Frontal cortex (tissue), 4 donors: Measurements from ENCODE around the gene SIGLEC12. TPM values are rescaled to one million over a fixed set of nuclear protein-coding genes. Genes with fewer than 3 reads are reported as not detected.
"Not testable (repeated sequence)": the region's sequence is repeated elsewhere in the genome, so short reads cannot be mapped to it uniquely, and the experiment has no call there.

Experiments
- DNase-seq, 2 donors: peaks; one replicate each; pipeline ENCODE4 v3.0.0; 2012; ENCODE audit warnings: low spot score in 2 of 2
- FAIRE-seq: peaks from 2 replicates; lab custom pipeline; 2012; peaks lifted over from hg19 to GRCh38; lab: Jason Lieb, UNC
- total RNA-seq: library from RNA; depleted of rRNA; stranded (reverse); fragments of >200 nt; gene quantifications from one replicate; pipeline ENCODE4 v1.2.3, GENCODE V29; 2014
- donor health status: control.
- donor health status: control.
- donor health status: control.

Gene SIGLEC12
- total RNA-seq, 1 donor from 2014 or later = not detected

DNA sequence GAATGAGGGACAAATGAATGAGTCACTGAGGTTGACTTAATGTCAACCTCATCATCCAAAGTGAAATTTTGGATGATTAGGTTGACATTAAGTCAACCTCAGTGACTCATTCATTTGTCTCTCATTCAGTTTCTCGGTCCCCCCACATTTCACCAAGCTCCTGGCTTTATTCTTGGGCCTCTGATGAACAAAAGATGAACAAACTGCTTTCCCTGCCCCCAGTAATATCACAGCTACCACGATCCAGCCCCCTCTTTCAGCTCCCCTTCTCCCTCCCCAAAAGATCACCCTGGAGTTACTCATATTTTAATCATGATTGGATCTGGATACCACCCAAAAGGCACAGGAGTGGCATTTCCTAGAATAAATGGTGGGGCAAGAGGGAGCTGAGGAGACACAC lies 12.5 kb downstream of the SIGLEC12 start:
- FAIRE-seq (no peak), DNase-seq (no peak)

DNA sequence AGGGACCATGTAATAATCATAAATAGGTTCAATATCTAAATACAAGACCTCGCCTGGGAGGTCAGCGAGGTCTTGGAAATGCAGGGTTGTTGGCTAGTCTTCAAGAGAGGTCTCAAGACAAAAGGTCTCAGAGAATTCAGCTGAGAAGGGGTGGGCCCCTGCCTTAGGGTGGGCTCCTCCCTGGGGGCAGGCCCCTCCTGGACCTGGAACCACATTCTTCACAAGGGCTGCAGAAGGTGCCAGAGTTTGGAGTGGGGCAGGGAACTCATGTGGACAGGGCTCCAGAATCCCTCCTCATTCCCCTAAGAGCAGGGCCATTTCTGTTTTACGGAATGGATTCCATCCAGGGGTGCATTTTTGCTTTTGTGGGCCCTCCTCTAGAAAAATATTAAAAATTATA lies 13.1 kb downstream of the SIGLEC12 start:
- FAIRE-seq = no peak

DNA sequence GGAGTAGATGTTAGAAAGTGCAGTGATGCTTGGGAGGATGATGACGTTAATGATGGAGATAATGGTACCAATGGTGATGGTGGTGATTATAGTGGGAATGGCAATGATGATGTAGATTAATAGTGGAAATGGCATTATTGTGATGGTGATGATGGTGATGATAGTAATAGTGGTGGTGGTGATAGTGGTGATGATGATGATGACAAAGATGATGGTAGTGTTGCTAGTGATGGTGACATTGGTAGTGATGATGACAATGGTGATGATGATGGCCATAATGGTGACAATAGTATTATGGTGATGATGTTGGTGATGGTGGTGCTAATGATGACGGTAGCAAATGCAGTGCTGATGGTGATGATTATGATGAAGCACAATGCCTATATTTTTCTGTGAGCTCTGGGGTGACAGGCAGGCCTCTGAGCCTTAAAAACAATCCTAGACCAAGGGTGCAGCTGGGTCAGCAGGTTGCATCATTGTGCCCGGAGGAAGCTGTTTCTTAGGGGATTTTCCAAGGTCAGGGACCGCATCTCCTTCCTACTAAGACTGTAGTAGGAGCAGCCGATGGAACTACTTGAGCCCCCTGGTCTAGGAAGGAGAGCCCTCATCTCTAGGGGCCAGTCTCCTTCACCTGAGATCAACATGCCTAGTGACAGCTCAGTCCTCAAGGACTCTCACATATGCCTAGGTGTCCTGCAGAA lies 15.5 kb downstream of the SIGLEC12 start:
- FAIRE-seq (no peak), DNase-seq (no peak)

More for the DNA sequence above, 13.1 kb downstream of the SIGLEC12 start:
- no peak for DNase-seq

DNA sequence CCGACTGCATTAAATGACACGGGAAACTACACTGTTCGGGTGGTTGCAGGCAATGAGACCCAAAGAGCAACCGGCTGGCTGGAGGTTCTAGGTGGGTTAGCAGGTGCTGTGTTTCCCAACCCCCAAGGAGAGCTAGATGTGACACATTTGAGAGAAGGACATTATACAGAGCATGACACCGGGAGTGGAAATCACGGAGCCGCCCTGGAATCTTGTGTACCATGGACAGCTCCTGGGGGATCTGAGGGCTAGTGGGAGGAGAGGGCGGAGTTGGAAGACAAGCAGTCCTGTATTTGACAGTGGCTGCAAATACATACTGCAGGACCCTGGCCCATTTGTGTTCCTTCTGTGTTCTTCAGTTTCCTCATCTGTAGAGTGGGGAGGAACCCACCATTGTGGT lies 21.0 kb downstream of the SIGLEC12 start:
- DNase-seq = no peak
- no peak for FAIRE-seq

DNA sequence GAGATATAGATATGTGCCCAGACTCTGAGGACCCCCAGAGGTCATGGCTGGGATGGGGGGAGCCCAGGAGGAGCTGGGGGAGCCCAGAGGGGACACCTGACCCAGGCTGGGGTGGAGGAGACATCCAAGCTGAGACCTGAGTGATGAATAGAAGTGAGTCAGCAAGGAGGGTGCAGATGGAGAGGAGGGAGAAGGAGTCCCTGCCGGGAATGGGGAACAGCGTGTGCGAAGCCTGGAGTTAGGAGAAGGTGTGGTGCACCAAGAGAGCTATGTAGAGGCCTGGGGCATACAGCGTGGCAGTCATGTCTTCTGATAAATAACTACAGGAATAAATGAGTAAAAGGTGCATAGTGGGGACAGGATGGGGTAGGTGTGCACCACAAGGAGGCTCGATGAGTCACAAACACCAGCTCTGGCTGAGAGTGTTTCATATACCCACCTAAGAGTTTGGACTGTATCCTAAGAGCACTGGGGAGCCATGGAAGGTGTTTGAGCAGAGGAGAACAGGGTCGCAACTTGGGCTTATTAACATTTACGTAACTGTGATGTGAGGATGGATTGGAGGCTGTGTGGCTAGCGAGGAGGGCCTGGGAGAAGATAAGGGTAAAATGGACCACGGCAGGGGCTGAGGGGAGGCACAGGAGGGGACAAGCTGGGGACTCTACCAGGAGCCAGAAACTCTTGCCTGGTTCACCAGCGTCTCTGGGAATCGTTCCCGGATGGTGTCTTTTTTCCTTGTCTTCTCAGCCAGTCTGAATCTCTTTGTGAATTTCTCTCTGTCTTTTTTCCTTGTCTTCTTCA lies 21.9 kb downstream of the SIGLEC12 start:
- DNase-seq (no peak), FAIRE-seq (no peak)

DNA sequence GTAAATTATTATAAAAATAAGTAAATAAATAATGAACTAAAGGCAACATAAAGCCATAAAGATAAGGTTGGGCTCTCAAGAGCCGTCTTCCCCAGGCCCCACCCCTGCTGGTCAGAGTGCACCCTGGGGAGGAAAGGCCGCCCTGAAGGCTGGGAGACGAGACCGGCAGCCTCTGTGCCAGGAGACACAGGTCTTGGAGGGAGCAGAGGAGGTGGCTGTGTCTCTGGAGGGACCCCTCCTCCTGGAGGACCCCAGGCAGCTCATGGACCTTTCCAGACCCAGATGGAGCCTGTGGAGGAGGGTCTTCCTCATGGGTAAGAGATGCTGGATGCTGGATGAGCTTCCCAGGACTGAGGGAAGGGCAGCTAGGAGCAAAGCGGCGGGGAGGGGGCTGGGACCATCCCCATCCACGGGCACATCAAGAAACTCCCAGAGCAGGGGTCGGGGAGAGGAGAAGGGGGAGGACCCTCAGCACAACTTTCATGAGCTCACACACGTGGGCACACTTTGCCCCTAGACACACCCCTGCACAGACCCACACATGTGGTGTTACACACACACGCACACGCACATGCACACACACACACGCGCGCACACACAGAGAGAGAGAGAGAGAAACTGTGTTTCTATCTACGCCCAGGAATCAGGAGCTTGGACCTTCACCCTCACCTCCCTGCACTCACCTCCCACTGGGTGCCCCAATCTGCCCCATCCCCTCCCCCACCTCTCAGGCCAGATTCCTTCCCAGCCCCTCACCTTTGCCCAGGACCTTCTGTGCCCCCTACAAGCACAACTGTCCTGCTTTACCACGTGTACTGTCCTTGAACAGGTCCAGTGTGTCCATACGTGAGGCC lies 23.0 kb downstream of the SIGLEC12 start, which contains the start of gene CEACAM18:
CEACAM18 (plus strand) TSS at position 159 of the 854 bp plus-strand sequence.
- no peak for DNase-seq
- no peak for FAIRE-seq

DNA sequence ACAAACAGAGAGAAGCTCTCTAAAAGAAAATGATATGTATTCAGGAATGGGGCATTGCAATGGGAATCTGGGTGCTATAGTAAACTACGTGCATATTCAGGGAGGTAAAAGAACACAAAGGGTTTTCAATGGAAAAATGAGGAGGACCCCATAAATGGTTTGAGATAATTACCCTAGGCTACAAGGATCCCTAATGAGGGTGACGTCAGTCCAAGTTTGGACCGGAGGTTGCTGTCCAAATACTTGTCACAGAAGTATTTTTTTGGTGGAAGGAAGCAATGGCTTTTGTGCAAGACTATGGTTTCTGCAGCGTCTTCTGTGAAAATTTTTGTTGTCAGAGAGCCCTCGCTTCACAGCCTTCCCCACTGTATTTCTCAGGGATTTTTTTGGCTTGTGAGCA lies 24.3 kb downstream of the SIGLEC12 start:
- no peak for DNase-seq
- FAIRE-seq = no peak

DNA sequence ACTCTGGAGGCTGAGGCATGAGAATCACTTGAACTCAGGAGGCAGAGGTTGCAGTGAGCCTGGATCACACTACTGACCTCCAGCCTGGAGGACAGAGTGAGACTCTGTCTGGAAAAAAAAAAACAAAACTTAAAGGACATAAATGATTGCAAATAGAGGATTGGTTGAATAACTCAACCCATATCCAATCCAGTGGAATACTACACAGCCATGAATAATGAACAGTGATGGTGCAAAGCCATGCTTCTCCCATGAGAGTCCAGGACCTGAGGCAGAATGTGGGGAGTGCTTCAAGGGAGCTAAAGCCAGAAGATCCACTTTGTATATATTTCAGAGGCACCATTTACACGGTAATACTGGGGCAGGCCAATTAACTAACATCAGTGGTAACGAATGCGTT lies 25.4 kb downstream of the SIGLEC12 start:
- no peak for DNase-seq
- no peak for FAIRE-seq

DNA sequence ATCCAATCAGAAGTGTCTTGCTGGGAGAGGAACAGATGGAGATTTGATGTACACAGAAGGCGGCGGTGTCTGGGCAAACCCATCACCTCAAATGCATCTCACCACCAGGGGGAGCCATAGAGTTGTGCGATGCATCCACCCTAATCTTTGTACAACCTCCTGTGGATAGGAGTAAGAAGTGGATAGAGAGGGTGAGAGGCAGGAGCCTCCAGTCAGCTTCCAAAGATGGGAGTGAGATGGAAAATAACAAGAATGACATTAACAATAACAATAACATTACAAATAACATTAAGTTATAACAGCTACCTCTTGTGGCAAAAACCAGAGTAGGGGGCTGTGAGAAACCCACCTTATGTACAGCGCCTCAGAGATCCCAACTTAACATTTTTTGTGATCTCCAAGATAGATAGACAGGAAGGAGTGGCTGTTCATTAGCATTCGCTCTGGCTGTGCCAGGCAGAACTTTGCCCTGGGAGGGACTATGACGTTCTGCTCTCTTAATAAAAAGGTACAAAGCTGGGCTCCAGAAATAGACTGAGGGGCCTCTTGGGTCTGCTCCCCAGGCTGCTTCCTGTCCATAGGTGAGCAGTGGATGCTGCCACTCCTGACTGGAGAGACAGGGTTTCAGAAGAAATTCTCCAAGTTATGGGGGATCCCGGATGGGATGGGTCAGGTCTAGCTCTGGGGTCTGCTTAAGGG lies 28.4 kb downstream of the SIGLEC12 start:
- FAIRE-seq (no peak), DNase-seq (peak; percentile 38 to 50)

DNA sequence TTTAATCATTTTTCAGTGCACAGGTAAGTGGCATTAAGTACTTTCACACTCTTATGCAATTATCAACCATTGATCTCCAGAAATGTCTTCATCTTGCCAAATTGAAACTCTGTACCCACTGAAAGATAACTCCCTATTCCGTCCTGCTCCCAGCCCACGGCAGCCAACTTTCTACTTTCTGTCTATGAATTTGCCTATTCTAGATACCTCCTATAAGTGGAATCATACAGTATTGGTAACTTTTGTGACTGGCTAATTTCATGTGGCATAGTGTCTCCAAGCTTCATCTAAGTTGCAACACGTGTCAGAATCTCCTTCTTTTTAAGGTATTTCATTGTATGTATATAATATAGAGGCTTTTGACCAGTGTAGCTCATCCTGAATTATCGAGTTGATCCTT lies 29.0 kb downstream of the SIGLEC12 start:
- FAIRE-seq (no peak), DNase-seq (no peak)

DNA sequence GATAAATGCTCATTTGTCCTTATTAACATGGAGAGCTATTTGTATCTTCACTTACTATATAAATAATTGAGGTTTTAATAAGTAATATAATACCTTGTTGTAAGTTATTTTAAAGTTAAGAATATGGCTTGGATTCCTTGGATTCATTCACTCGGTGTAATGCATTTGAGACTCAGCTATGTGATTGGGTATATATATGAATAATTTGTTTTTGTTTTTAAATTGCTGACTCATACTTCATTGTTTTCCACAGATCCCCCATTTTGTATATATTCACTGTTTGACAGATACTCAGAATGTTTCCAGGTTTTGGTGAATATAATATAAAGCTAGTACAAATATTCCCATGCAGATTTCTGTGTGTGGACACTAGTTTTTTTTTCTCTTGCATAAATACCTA lies 30.1 kb downstream of the SIGLEC12 start:
- no peak for FAIRE-seq
- no peak for DNase-seq

DNA sequence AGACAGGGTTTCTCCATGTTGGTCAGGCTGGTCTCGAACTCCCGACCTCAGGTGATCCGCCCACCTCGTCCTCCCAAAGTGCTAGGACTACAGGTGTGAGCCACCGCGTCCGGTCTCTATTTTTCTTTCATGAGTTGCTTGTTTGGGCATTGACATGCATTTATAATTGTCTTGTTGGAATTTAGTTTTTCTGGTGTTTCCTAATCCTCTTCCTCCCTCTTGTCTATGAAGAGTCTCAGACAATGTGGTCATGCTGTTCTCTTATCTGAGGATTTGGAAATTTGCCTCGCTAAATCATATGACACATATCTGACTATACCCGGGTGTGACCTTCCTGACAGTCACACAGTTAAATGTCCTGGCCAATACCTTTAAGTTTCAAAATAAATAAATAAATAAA lies 30.6 kb downstream of the SIGLEC12 start:
- DNase-seq (no peak), FAIRE-seq (no peak)

DNA sequence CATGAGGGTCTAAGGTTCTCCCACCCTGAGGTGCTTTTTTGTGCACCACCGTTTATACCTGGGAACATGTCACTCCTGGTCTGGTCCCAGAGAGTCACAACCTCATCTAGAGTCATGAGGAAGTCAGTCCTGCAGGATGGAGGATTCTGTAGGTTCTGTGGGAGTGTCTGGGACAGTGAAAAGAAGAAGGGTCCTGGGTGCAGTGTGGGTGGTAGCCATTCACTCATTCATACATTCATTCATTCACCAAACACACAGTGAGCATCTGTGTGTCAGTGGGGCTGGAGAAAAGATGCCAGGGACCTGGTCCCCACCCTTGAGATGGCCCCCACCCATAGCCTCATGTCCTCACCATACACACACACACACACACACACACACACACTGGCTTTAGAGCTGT lies 32.0 kb downstream of the SIGLEC12 start:
- FAIRE-seq (no peak), DNase-seq (no peak)

DNA sequence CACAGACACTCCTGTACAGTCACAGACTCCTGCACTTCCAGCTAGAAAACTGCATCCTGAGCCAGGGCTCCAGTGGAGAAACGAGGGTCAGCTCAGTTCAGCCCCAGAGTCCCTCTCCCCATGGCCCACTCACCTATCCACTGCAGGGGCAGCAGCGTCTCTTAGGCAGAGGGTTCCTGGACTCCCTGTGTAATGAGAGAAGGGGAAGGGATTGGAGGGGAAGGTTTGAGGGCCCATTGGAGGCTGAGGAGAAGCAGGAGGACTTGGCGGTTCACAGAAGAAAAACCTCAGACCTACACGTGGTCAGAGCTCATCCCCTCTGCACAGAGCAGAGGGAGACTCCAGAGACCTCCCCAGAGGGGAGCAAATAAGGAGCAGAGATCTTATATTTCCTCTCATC lies 32.4 kb downstream of the SIGLEC12 start:
- FAIRE-seq = no peak

DNA sequence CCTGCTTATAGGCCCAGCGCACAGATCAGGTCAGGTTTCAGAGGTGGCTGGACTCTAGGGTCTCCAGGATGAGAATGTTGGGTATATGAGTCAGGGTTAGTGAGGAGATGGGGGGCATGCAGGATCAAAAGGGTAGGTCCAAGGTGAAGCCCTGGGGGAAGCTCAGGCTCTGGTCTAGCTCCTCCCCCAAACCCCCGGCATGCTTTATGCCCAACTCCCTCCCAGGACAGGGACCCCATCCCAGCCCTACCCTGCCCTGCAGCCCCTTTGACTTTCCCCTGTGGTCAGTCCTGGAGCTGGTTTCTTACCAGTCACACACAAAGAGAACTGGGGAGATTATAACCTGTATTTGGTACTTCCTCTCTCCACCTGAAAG lies 33.1 kb downstream of the SIGLEC12 start:
- FAIRE-seq = no peak

More for the DNA sequence above, 32.4 kb downstream of the SIGLEC12 start:
- DNase-seq = no peak

DNA sequence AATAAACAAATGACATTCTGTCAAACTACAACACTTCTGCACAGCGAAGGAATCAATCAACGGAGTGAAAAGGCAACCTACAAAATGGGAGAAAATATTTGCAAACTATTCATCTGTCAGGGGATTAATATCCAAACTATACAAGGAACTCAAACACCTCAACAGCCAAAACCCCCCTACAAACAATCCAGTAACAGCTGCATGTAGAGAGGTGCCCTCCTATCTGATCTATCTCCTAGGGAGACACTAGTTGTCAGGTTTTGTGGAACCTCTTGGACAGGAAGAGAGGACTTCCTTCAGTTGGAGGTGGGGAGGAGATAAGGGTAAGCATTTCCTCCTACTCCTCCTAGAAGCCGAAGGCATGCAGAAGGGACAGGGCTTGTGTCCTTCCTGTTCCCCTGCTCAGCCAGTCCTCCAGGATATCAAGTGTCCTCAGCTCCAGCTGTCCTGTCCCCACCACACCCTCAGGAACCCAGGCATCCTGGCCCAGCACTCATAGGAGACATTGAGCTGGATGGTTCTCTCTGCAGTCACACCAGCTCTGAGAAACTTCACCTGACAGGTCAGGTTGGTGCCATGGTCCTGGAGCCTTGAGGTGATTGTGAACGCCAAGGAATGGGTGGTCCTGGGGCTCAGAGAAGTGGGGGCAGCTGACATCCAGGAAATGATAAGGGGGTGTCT lies 33.6 kb downstream of the SIGLEC12 start:
- FAIRE-seq (no peak), DNase-seq (no peak)

More for the DNA sequence above, 33.1 kb downstream of the SIGLEC12 start:
- DNase-seq = no peak

DNA sequence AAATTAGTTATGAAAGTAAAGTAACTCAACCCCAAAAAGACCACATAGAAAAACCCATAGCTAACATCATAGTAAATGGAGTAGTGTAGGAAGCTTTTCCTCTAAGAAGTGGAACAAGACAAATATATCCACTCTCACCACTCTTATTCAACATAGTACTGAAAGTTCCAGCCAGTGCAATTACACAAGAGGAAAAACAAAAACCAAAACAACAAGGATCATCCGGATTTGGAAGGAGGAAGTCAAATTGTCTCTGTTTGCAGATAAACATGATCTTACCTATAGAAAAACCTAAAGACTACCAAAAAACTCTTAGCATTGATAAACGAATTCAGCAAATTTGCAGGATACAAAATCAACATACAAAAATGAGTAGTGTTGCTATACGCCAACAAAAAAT lies 34.9 kb downstream of the SIGLEC12 start:
- FAIRE-seq = no peak
- no peak for DNase-seq

DNA sequence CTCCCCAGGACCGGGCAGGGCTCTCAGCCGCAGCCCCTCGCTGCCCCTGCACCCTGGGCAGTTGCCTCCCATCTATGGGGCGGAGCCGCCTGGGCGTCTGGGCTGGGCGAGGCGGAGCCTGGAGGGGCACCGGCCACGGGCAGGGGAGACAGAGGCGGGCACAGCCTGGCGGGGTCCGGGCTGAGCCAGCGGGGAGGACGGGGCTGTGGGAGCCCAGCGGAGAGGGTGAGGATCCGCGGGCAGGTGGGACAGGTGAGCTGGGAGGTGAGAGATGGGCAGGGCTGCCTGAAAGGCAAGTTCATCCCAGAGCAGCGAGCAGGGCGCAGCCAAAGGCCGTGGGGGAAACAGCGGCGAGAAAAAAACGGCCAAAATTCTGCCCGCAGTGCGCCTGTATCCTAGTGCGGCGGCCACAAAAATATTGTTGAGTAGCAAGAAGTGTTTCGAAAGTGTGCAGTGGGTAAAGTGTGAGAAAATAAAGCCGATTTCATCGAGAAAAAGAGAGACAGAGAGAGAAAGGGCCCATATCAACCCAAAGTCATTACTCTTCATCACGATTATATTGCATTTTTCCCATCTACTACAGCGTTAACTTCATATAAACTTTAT lies 37.5 kb downstream of the SIGLEC12 start:
- not testable (repeated sequence) for FAIRE-seq

DNA sequence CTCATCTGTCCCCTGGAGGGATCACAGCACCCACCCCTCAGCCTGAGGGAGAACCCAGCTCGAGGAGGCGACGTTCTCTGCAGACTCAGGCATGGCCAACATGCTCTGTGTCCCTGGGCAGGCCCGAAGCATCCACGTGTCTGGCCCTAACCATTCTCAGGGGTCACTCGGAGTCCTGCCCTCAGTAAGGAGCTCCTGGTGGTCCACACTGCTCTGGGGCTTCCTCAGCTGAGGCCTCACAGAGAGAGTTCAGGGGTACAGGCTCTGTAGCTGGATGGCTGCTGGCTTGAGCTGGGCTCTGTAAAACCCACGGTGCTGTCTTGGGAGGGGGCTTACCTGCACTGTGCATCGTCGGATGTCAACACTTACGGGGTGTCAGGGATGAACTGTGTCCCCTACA lies 38.9 kb downstream of the SIGLEC12 start:
- DNase-seq (no peak), FAIRE-seq (no peak)

More for the DNA sequence above, 37.5 kb downstream of the SIGLEC12 start:
- not testable (repeated sequence) for DNase-seq
